ENCODE results near the gene PUS10. TPM values are rescaled to one million over a fixed set of nuclear protein-coding genes. Genes with fewer than 3 reads are reported as not detected.
"Not testable (repeated sequence)": the region's sequence is repeated elsewhere in the genome, so short reads cannot be mapped to it uniquely, and the experiment has no call there.

The PUS10 gene, protein sequence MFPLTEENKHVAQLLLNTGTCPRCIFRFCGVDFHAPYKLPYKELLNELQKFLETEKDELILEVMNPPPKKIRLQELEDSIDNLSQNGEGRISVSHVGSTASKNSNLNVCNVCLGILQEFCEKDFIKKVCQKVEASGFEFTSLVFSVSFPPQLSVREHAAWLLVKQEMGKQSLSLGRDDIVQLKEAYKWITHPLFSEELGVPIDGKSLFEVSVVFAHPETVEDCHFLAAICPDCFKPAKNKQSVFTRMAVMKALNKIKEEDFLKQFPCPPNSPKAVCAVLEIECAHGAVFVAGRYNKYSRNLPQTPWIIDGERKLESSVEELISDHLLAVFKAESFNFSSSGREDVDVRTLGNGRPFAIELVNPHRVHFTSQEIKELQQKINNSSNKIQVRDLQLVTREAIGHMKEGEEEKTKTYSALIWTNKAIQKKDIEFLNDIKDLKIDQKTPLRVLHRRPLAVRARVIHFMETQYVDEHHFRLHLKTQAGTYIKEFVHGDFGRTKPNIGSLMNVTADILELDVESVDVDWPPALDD
- total RNA-seq: 5.4 and 6.2 TPM in 2 replicates

DNA sequence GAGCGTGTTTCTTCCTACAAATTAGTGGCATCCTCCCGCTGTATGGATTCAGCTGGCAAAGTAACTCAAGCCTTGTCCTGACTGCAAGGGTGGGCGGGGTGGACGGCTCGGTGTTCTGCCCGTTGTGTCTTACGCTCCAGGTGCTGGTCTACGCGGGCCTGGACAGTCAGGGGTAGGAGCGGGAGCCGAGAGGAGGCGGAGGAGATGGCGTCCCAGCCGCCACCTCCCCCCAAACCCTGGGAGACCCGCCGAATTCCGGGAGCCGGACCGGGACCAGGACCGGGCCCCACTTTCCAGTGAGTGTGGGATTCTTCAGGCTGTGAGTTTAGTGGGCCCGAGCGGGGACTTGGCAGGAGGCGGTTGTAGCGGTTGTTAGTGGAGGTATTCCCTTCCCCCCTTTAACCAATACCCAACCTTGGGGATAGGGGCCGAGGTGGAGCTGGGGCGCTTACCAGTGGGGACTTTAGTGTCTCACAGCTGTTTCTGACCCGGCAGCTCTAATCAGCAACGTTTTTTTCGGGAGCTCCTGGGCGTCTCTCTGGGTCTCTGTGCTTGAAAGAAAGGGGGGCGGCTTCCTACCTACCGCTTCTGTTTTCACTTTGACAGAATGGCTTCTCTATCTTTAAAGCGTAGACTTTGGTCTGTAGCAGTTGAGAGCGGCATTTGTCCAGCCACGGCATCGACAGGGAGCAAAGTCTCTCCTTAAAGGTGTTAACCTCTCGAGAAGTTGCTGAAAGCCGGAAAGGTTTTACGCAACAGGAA is at the start of gene PUS10, which contains the start of gene PEX13:
TSS of gene PUS10 (minus strand) at position 700 of the 762 bp plus-strand sequence. CDS start 6,365 bp downstream, outside the sequence.
TSS of gene PEX13 (plus strand) at position 165 of the 762 bp plus-strand sequence. CDS start at position 205, 40 bp downstream.
- DNase-seq (ENCODE audit: low read depth in 2 of 2): peak; percentile 35 to 79

DNA sequence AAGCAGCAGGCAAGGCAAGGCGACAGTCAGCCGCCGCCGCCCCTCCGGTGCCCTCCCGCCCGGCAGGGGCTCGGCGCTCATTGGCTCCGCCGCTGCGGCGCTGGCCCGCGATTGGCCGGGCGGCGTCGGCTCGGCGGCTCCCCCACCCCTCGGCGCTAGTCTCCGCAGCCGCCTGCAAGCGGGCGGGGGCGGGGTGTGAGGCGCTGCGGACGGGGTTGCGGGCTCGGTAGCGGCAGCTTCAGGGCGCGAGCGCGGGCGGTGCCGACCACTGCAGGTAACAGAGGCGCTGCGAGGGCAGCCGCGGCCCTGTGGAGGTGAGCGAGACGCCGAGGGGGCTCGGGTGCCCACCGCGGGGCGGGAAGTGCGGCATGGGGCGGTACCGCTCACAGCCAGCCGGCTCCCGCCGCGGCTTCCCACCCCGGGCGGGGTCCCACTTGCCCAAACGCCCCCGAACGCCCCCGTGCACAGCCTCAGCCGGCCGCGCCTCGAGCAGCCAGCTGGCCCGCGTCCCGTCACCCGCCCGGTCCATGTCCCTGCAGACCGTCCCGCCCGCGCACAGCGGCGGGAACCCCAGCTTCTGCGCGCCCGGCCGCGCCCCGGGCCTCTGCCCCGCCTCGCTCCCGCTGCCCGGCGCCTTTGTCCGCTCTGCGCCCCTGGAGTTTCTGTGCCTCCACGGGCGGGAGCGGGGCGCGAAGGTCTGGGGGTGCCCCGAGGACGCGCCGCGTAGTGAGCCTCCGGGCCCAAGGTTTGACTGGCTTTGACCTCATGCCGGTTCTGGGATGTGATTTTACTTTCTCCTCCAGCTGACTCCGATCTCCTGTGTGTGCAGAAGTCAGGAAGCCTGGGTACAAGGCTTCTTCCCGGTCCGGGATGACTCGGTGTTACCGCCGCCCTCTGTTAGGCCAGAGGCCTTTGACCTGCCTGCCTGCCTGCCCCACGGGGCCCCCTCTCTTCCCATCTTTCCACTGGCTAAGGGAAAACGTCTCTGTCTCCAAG is 48.0 kb upstream of the PUS10 start, which contains the start of gene SANBR:
TSS of gene SANBR (plus strand) at position 158 of the 996 bp plus-strand sequence. CDS start 4,480 bp downstream, outside the sequence.
- DNase-seq (ENCODE audit: low read depth in 2 of 2): peak; percentile 28 to 87

DNA sequence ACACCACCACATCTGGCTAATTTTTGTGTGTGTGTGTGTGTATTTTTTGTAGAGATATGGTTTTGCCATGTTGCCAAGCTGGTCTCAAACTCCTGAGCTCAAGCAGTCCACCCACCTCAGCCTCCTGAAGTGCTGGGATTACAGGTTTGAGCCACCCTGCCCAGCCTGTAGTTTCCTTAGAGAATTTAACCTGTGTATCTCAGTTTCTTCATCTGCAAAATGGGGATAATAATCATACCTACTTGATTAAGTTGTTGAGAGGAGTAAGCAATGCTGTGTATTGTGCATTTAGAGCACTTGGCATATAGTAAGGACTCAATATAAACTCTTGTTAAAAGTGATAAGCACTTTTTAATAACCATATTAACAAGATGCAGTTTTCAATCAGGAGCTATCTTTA is 41.3 kb upstream of the PUS10 start:
- no peak for DNase-seq (ENCODE audit: low read depth in 2 of 2)

DNA sequence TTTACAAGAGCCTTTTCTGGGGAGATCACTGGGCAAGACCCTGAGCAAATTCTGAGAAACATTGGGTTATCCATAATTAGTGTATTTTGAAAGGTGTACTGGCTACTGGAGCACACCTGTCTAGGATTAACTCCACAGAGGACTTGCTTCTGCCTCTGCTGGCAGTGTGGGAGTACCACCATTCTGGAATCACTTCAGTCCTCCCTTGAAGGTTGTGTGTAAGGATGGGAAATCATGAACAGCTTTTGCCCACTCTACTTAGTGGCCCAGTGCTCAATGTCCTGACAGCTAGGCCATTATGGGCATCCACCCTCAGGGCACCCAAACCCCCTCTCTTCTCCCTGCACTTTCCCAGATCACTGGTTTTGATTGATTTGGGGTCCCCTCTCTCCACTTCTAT is 39.5 kb upstream of the PUS10 start:
- no peak for DNase-seq (ENCODE audit: low read depth in 2 of 2)

DNA sequence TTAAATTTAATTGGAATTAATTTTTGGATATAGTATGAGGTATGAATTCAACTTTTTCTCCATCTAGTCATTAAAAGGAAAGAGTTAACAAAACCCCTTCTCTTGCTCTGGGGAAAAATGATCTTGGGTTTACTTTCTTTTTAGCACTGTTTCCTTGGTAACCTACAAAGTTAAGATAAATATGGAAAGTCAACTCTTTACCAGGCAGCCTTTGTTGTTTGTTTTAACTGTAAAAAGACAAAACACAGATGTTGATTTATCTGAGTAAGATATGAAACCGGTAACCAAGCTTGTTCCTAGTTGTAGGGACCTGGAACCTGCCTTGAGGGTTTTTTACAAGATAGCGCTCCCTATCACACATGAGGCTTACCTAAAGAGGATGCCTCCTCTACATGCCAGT is 37.5 kb upstream of the PUS10 start:
- peak in 1 of 2 donors; percentile 2 for DNase-seq (ENCODE audit: low read depth in 2 of 2)

DNA sequence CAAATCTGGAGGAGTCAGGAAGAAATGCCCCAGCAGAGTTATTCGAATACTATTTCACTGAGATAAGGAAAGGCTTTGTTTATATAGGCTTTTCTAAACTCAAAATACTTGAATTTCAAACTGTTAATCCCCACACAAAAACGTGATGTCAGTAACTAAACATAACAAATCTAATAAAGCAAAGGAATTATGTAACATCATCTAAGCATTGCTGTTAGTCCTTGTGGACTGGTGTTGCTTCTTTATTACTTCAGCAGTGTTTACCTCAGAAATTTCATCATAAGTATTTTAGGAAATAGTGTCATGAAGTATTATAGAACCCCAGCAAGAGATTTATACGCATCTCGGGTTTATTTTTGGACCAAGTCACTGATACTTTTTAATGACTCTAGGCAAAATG is 27.9 kb upstream of the PUS10 start:
- DNase-seq (ENCODE audit: low read depth in 2 of 2): no peak

DNA sequence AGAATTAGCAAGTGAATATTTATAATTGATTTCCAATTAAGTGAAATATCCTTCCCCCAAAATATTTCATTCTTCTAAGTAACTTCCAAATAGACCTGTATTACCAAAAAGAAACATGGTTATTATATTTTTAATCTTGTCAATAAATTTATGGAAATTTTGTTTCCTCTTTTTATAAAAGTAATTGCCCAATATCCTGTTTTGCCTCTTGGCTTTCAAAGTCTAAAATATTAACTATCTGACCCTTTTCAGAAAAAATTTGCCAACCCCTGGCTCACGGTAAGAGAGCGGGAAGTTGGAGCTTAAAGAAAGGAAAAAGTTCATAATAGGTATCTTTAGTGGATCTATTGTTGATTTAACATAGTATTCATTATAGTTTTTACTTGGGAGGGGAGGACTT is 27.2 kb upstream of the PUS10 start:
- DNase-seq (ENCODE audit: low read depth in 2 of 2): no peak

DNA sequence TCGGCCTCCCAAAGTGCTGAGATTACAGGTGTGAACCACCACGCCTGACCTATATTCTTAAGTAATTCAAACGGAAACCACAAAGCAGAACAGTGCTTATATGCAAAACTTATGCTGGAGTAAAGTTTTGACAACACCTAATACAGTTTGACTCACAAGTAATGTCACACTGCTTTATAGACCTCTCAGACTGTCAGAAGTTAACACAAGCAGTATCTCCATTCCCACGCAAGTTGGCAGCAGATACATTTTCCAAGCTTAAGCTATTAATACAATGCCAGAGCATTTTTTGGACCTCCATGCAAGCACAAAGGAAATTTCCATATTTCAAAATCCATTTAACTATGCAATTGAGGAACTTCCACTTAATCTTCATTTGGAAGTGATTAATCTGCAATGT is 26.6 kb upstream of the PUS10 start:
- DNase-seq (ENCODE audit: low read depth in 2 of 2): peak in 1 of 2 donors; percentile 28

DNA sequence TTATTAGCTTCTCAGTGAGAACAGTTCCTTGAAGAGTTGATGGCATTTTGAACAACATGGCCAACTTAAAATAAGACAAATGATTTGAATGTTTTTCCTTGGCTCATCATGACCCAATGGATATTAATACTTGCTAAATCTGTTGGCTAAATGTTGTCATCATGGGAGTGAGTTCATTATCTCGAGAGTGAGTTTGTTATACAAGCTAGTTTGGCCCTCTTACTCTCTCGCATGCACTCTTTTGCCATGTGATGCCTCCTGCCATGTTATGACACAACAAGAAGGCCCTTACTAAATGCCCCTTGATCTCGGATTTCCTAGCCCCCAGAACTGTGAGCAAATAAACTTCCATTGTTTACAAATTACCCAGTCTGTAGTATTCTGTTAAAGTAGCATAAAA is 24.8 kb upstream of the PUS10 start:
- no peak for DNase-seq (ENCODE audit: low read depth in 2 of 2)

DNA sequence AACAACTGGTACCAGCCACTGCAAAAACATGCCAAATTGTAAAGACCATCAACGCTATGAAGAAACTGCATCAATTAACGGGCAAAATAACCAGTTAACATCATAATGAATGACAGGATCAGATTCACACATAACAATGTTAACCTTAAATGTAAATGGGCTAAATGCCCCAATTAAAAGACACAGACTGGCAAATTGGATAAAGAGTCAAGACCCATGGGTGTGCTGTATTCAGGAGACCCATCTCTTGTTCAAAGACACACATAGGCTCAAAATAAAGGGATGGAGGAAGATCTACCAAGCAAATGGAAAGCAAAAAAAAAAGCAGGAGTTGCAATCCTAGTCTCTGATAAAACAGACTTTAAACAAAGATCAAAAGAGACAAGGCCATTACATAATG is 18.6 kb upstream of the PUS10 start:
- not testable (repeated sequence) for DNase-seq (ENCODE audit: low read depth in 2 of 2)

DNA sequence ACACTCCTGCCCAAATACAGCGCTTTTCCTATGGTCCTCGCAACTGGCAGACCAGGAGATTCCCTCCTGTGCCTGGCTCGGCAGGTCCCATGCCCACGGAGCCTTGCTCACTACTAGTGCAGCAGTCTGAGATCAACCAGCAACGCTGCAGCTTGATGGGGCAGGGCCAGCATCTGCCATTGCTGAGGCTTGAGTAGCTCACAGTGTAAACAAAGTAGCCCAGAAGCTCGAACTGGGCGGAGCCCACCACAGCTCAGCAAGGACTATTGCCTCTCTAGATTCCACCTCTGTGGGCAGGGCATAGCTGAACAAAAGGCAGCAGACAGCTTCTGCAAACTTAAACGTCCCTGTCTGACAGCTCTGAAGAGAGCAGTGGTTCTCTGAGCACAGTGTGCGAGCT is 16.5 kb upstream of the PUS10 start:
- not testable (repeated sequence) for DNase-seq (ENCODE audit: low read depth in 2 of 2)

DNA sequence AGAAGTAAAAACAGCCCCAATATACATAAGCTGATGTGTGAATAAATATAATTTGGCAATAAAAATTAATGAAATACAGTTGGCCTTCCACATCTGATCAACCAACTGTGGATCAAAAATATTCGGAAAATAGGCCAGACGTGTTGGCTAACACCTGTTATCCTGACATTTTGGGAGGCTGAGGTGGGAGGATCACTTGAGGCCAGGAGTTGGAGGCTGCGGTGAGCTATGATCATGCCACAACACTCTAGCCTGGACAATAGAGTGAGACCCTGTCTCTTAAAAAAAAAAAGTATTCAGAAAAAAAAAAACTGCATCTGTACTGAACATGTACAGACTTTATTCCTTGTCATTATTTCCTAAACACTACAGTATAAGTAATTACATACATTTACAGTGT is 11.5 kb upstream of the PUS10 start:
- no peak for DNase-seq (ENCODE audit: low read depth in 2 of 2)

DNA sequence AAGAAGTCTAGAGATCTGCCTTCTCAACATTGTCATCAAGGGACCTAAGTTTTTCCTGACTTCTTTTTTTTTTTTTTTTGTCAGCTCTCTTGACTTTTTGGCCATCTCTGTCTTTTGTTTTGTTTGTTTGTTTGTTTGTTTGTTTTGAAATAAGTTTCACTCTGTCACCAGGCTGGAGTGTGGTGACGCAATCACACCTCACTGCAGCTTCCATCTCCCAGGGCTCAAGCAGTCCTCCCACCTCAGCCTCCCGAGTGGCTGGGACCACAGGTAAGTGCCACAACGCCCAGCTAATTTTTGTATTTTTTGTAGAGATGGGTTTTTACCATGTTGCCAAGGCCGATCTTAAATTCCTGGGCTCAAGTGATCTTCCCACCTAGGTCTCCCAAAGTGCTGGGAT is 5.6 kb upstream of the PUS10 start:
- no peak for DNase-seq (ENCODE audit: low read depth in 2 of 2)

DNA sequence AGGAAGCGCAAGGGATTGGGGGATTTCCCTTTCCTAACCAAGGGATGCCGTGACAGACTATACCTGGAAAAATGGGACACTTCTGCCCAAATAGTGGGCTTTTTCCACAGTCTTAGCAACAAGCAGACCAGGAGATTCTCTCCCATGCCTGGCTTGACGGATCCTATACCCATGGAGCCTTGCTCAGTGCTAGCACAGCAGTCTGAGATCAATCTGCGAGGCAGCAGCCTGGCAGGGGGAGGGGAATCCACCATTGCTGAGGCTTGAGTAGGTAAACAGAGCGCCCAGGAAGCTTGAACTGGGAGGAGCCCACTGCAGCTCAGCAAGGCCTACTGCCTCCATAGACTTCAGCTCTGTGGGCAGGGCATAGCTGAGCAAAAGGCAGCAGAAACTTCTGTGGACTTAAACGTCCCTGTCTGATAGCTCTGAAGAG is 3.2 kb upstream of the PUS10 start:
- no peak for DNase-seq (ENCODE audit: low read depth in 2 of 2)

DNA sequence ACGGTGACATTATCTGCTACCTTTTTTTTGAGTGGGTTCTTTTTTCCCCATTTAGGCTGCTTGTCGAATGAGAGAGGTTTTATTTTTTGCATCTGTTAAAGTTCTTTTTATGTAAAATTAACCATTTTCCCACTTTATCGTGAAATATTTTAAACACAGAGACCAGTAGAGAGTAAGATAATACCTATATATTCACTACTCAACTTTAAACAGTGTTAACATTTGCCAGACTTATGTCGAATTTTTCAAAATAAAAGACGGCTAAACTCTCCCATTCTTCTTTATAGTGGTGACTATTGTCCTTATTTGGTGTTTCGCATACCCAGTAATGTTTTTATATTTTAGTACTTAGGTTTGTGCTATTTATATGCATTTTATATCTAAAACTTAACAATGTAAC is 743 bp upstream of the PUS10 start:
- no peak for DNase-seq (ENCODE audit: low read depth in 2 of 2)

DNA sequence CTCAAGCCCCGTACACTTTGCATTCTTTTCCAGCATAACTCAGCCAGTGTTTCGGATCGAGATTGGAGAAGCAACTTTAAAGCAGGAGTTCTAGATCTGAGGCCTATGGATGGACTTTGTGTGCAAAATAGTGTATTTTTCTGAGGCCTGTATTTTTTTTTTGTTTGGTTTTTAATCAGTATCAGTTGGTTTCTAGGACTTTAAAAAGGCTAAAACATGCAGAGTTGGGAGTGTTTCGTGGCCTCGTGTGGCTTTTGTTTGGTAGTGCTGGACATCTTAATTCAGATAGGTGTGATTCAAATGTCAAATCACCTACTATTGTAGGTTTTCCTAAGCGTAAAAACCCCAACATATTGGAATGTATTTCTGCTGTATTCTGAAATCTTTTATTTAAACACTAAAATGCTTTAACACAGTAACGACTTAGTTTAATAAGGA is 282 bp upstream of the PUS10 start:
- DNase-seq (ENCODE audit: low read depth in 2 of 2): peak in 1 of 2 donors; percentile 31

DNA sequence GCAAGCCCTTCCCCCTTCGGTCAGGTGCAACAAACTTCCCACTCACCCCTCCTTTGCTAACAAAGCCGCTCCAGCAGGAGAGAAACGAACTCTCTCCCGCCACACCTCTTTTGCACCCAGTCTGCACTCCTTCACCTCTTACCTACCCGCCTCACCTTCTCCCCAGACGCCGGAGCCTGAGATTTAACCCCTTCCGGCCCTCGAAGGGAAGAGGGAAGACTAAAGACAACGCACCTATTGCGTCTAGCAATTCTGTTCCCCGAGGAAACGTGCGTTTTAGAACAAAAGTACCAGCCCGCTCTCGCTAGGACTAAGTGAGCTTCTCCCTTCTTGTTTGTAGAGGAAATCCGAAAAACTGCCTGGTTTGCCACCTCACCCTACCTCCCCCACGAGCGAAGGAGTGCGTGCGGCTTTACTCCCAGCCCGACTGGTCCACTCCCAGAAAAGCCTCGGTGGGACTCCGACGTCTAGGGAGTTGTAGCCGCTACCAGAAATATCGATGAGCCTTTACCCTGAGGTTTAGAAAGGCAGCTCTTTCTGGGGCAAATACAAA is 976 bp downstream of the PUS10 start:
- peak; percentile 45 to 82 for DNase-seq (ENCODE audit: low read depth in 2 of 2)

DNA sequence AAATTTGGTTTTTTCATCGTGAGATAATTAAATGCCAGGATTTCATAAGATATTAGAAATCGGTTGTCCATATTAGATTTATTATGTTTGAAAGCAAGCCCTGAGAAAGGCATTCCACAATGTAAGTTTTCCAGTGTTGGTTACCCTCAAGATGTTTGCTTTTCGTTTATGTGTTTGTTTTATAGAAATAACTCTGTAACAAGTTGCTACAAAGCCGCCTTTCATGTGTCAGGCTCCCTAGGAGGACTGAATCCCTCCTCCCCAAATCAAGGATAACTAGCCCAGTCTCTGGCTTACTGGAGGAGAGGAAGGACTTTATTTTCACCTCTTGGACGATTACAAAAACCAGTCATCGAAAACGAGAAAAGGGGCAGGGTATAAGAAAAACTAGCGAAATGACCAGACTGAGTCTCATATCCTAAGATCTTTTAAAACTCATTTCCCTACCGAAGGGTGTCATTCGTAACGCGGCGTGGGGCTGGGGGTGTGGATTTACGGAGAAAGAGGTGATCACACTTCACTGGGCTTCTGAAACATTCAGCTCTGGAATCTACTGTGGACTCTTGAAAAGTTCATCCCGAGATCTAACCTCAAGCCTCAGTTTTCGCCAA is 1.6 kb downstream of the PUS10 start:
- DNase-seq (ENCODE audit: low read depth in 2 of 2): no peak

DNA sequence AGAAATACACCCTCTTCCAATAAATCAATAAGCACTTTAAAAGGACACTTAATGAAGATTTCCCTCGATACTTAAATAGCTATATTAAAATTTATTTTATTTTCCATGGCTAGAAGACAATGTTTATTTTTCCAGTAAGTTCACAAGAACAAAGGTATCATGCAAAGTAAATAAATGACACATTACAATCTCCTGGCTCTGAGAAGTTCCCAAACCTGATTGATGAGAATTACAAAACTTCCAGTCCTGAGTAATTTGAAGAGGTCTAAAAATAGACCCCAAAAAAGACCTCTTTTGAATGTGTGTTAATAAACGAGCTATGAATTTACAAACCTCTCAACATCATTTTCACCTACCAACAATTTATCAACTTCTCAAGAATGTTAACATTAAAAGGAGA is 2.1 kb downstream of the PUS10 start:
- DNase-seq (ENCODE audit: low read depth in 2 of 2): no peak

DNA sequence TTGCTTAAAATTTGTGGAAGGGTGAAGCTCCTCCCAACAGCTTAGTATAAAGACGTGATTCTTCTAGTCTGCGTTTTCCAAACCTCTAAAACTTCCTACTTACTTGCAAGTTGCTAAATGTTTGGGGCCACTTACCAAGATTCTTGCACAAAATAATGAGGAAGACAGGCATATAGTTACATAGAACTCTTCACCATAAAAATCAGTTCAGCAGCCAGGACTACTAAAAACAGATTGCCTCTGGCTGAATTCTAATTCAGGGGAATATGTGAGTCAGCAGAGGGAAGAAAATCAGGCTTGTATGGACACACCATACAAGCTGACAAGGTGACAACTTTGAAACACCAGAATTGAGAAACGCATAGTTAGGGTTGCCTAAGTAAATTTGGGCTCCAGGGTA is 3.3 kb downstream of the PUS10 start:
- no peak for DNase-seq (ENCODE audit: low read depth in 2 of 2)
